SH-SY5Y (cell line): Measurements from ENCODE around the gene TAS1R2.

Experiments
- GATA2 ChIP-seq: IDR thresholded peaks from 2 replicates; pipeline ENCODE4 v1.6.1; 2011; ENCODE audit warnings: mild to moderate bottlenecking, low read depth, low read length
- GATA3 ChIP-seq: IDR thresholded peaks from 2 replicates; pipeline ENCODE4 v1.6.1; 2011; ENCODE audit warnings: low read depth, mild to moderate bottlenecking, low read length, moderate library complexity

DNA sequence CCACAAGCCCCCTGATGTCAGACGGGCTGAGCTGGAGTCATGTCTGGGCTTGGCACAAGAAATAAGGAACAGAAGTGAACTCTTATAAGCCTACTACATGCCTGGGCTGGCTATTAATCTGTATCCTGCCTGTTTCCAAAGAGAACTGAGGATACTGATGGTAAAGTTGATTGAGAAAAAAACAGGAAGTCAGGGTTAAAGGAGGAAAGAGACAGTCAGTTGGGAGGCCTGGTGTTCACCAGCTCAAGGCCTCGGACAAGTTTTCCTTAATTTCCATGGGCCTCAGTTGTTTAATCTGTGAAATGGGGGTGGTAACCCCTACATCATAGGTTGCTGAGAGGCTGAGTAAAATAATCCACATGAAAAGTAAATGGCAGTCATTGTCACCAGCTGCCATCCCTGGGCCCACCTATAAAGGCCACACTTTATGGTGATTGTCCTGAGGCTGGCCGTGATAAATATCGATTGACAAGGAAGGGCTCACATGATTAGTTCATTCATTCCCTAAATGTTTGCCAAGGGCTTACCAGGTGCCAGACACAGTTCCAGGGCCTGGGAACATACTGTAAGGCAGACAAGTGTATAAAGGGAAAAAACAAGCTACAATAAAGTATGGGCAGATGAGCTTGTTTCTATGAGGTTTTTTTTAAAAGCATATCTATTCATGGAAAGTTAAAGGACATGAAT is 40.0 kb upstream of the TAS1R2 start:
- no peak for TF ChIP-seq GATA2
- no peak for TF ChIP-seq GATA3
